ENCODE results near the gene PGM1. TPM values are rescaled to one million over a fixed set of nuclear protein-coding genes. Genes with fewer than 3 reads are reported as not detected.

Gene PGM1
- total and polyA plus RNA-seq, 2 experiments from 2014 or later = 118 to 128 TPM

DNA sequence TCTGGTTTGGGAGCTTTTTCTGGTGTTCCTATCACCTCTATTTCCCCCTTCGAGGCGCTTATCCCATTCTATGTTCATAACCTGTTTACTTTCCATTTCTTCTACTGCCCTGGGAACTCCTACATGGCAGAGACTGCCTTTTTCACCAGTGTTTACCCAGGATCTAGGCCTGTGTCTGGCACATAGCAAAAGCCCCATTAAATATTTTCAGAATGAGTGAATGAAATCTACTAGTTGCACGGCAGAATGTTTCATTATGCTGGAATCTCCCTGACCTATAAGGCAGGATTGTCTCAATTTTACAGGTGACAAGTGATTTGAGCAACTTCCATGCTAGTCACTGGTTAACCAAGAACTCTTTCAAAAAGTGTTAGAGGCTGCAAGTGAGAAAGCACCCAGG lies 70.1 kb downstream of the PGM1 start:
- in situ Hi-C loops (cut with MboI) = no loop called here
- WGBS, 2 experiments (ENCODE audit: low coverage in 1 of 2, low lambda C conversion rate in 2 of 2, missing lambda C conversion rate in 2 of 2) = 62 to 63% methylated on average over 3 of the region's 3 CpGs
- peak; percentile 73 for DNase-seq
- Histone ChIP-seq H3K27me3 (replicated peaks; ENCODE audit: insufficient read depth) (no peaks in the 10 kb centered on the region), H3K4me3 (no peak overlapping the region), H3K79me2 (ENCODE audit: insufficient read depth) (no peaks in the 10 kb centered on the region), H3K27ac (peak overlapping the region; percentile 94), H3K4me1 (ENCODE audit: insufficient read depth) (peaks cover 30% of the 10 kb centered on the region), H3K9ac (peak overlapping the region; percentile 73), H3K9me3 (ENCODE audit: low read depth) (no peaks in the 10 kb centered on the region), H4K20me1 (ENCODE audit: insufficient read depth) (no peaks in the 10 kb centered on the region), H2AFZ (no peak overlapping the region), H3K9me2 (ENCODE audit: insufficient read depth) (no peaks in the 10 kb centered on the region), H3K36me3 (ENCODE audit: low read depth) (no peaks in the 10 kb centered on the region), H3F3A (ENCODE audit: insufficient read depth) (peaks cover 44% of the 10 kb centered on the region), H3K4me2 (ENCODE audit: unreplicated experiment) (peak overlapping the region; percentile 22)
- TF ChIP-seq EZH2phosphoT487 (IDR thresholded peaks at IDR 0.05; ENCODE audit: insufficient read depth, low read depth) (no peak), EZH2 (IDR thresholded peaks at IDR 0.05; ENCODE audit: insufficient read depth, poor library complexity, severe bottlenecking) (no peak)

DNA sequence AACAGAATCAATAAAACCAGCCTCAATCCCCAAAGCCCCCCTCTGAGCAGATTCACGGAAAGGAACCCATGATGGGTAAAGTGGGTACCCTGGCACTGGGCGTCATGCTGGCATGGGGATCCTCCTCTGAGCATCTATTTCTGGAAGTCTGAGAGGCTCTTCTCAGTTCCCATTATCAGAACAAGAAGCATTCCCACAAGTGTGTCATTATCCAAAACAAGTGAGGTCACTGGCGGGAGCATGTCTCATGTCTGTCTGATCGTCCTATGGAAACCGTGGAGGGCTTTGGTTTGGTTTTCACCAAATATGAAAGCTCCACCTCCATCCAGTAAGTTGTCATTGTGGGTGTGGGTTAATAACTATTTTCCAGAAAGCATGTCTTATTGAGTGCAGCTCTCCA lies 70.7 kb downstream of the PGM1 start:
- Histone ChIP-seq H3K4me2 (ENCODE audit: unreplicated experiment) (peak overlapping the region; percentile 22), H3K4me1 (ENCODE audit: insufficient read depth) (peaks cover 30% of the 10 kb centered on the region), H3F3A (ENCODE audit: insufficient read depth) (peaks cover 44% of the 10 kb centered on the region), H3K9me3 (ENCODE audit: low read depth) (no peaks in the 10 kb centered on the region), H3K9me2 (ENCODE audit: insufficient read depth) (no peaks in the 10 kb centered on the region), H3K36me3 (ENCODE audit: low read depth) (no peaks in the 10 kb centered on the region), H3K27ac (peak overlapping the region; percentile 94), H3K79me2 (ENCODE audit: insufficient read depth) (no peaks in the 10 kb centered on the region), H3K4me3 (no peak overlapping the region), H3K9ac (no peak overlapping the region), H4K20me1 (ENCODE audit: insufficient read depth) (no peaks in the 10 kb centered on the region), H3K27me3 (replicated peaks; ENCODE audit: insufficient read depth) (no peaks in the 10 kb centered on the region), H2AFZ (no peak overlapping the region)
- WGBS, 2 experiments (ENCODE audit: low coverage in 1 of 2, low lambda C conversion rate in 2 of 2, missing lambda C conversion rate in 2 of 2) = 92 to 94% methylated on average over 5 of the region's 5 CpGs
- DNase-seq = peak; percentile 50
- no peak for TF ChIP-seq EZH2 (IDR thresholded peaks at IDR 0.05; ENCODE audit: insufficient read depth, poor library complexity, severe bottlenecking)
- TF ChIP-seq EZH2phosphoT487 (IDR thresholded peaks at IDR 0.05; ENCODE audit: insufficient read depth, low read depth) = no peak
- in situ Hi-C loops (cut with MboI) = no loop called here

DNA sequence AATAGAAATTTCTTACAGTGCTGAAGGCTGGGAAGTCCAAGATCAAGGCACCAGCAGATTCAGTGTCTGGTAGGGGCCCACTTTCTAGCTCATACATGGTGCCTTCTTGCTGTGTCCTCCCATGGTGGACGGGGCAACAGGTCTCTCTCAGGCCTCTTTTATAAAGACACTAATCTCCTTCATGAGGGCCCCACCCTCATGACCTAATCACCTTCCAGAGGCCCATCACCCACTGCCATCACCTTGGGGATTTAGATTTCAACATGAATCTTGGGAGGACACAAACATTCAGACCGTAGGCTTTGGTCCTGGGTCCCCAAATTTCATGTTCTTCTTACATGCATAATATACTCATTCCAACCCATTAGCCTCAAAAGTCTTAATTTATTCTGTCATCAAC lies 71.5 kb downstream of the PGM1 start:
- no peak overlapping the region for H3K9ac ChIP-seq
- H4K20me1 ChIP-seq (ENCODE audit: insufficient read depth) = no peaks in the 10 kb centered on the region
- H3K9me2 ChIP-seq (ENCODE audit: insufficient read depth) = no peaks in the 10 kb centered on the region
- DNase-seq = no peak
- peaks cover 44% of the 10 kb centered on the region for H3F3A ChIP-seq (ENCODE audit: insufficient read depth)
- no peaks in the 10 kb centered on the region for H3K27me3 ChIP-seq (replicated peaks; ENCODE audit: insufficient read depth)
- no peak overlapping the region for H2AFZ ChIP-seq
- H3K4me1 ChIP-seq (ENCODE audit: insufficient read depth) = peaks cover 30% of the 10 kb centered on the region
- in situ Hi-C loops (cut with MboI) = no loop called here
- H3K9me3 ChIP-seq (ENCODE audit: low read depth) = no peaks in the 10 kb centered on the region
- no peaks in the 10 kb centered on the region for H3K79me2 ChIP-seq (ENCODE audit: insufficient read depth)
- TF ChIP-seq EZH2phosphoT487 (IDR thresholded peaks at IDR 0.05; ENCODE audit: insufficient read depth, low read depth) (no peak), EZH2 (IDR thresholded peaks at IDR 0.05; ENCODE audit: insufficient read depth, poor library complexity, severe bottlenecking) (no peak)
- no peak overlapping the region for H3K27ac ChIP-seq
- H3K4me3 ChIP-seq = no peak overlapping the region
- no peaks in the 10 kb centered on the region for H3K36me3 ChIP-seq (ENCODE audit: low read depth)
- WGBS, 2 experiments (ENCODE audit: low coverage in 1 of 2, low lambda C conversion rate in 2 of 2, missing lambda C conversion rate in 2 of 2) = 96 to 97% methylated on average over 2 of the region's 2 CpGs
- no peak overlapping the region for H3K4me2 ChIP-seq (ENCODE audit: unreplicated experiment)

DNA sequence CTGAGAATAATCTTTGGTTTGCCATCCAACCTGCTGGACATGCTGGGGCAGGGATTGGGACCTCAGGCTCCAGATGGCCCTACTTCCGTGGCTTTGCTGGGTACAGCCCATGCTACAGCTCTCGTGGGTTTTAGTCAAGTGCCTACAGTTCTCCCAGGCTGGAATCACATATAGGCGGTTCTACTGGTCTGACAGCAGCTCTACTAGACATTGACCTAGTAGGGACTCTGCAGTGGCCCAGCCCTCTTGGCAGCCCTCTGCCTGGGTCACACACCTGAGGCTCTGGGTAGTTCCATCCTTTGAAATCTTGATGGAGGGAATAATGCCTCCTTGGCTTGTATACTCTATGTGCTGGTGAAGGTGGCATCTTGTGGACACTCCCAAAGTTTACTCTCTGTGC lies 72.2 kb downstream of the PGM1 start:
- H3K4me3 ChIP-seq = no peak overlapping the region
- no peaks in the 10 kb centered on the region for H3K79me2 ChIP-seq (ENCODE audit: insufficient read depth)
- TF ChIP-seq EZH2phosphoT487 (IDR thresholded peaks at IDR 0.05; ENCODE audit: insufficient read depth, low read depth) (no peak), EZH2 (IDR thresholded peaks at IDR 0.05; ENCODE audit: insufficient read depth, poor library complexity, severe bottlenecking) (no peak)
- no peak overlapping the region for H3K4me2 ChIP-seq (ENCODE audit: unreplicated experiment)
- no peak overlapping the region for H2AFZ ChIP-seq
- no peaks in the 10 kb centered on the region for H3K9me3 ChIP-seq (ENCODE audit: low read depth)
- no peaks in the 10 kb centered on the region for H4K20me1 ChIP-seq (ENCODE audit: insufficient read depth)
- H3F3A ChIP-seq (ENCODE audit: insufficient read depth) = peaks cover 38% of the 10 kb centered on the region
- H3K27me3 ChIP-seq (replicated peaks; ENCODE audit: insufficient read depth) = no peaks in the 10 kb centered on the region
- peaks cover 30% of the 10 kb centered on the region for H3K4me1 ChIP-seq (ENCODE audit: insufficient read depth)
- no peaks in the 10 kb centered on the region for H3K9me2 ChIP-seq (ENCODE audit: insufficient read depth)
- no peak overlapping the region for H3K27ac ChIP-seq
- no peaks in the 10 kb centered on the region for H3K36me3 ChIP-seq (ENCODE audit: low read depth)
- 95 to 100% methylated on average over 3 of the region's 3 CpGs for WGBS, 2 experiments (ENCODE audit: low coverage in 1 of 2, low lambda C conversion rate in 2 of 2, missing lambda C conversion rate in 2 of 2)
- no peak for DNase-seq
- no peak overlapping the region for H3K9ac ChIP-seq
- in situ Hi-C loops (cut with MboI) = no loop called here

DNA sequence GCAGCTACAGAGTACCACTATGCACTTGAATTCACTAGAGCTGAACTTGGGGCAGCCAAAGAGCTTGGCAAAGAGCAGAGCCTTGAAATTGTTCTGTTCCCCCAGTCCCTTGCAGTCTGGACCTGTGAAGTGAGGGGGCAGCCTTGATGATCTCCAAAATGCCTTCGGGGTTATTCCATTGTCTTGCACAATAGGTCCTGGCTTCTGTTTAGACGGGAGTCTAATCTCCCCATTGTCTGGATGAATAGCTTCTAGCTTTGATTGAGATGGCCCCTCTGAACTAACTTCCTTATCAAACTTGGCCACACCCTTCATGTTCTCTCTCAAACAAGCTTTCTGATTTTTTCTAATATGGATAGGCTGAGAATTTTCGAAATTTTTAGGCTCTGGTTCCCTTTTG lies 72.6 kb downstream of the PGM1 start:
- Histone ChIP-seq H3K4me3 (no peak overlapping the region), H3F3A (ENCODE audit: insufficient read depth) (peaks cover 34% of the 10 kb centered on the region), H3K9me3 (ENCODE audit: low read depth) (no peaks in the 10 kb centered on the region), H3K9ac (no peak overlapping the region), H3K27me3 (replicated peaks; ENCODE audit: insufficient read depth) (no peaks in the 10 kb centered on the region), H3K4me1 (ENCODE audit: insufficient read depth) (peaks cover 30% of the 10 kb centered on the region), H2AFZ (no peak overlapping the region), H3K27ac (no peak overlapping the region), H3K79me2 (ENCODE audit: insufficient read depth) (no peaks in the 10 kb centered on the region), H3K4me2 (ENCODE audit: unreplicated experiment) (no peak overlapping the region), H4K20me1 (ENCODE audit: insufficient read depth) (no peaks in the 10 kb centered on the region), H3K36me3 (ENCODE audit: low read depth) (no peaks in the 10 kb centered on the region), H3K9me2 (ENCODE audit: insufficient read depth) (no peaks in the 10 kb centered on the region)
- no peak for DNase-seq
- in situ Hi-C loops (cut with MboI) = no loop called here
- TF ChIP-seq EZH2phosphoT487 (IDR thresholded peaks at IDR 0.05; ENCODE audit: insufficient read depth, low read depth) (no peak), EZH2 (IDR thresholded peaks at IDR 0.05; ENCODE audit: insufficient read depth, poor library complexity, severe bottlenecking) (no peak)
- WGBS, 2 experiments (ENCODE audit: low coverage in 1 of 2, low lambda C conversion rate in 2 of 2, missing lambda C conversion rate in 2 of 2) = 96 to 100% methylated on average over 3 of the region's 3 CpGs
